Measurements from ENCODE around the gene RNF126.

Gene RNF126

GRCh38 chr19:688992-689391 is 26.0 kb upstream of the RNF126 start:
- TF ChIP-seq GATA3 (IDR thresholded peaks at IDR 0.05; ENCODE audit: low read depth, low read length) (no peak), GATA2 (IDR thresholded peaks at IDR 0.05; ENCODE audit: low read depth, low read length) (no peak)

- TF ChIP-seq GATA2 (IDR thresholded peaks at IDR 0.05; ENCODE audit: low read depth, low read length) (no peak), GATA3 (IDR thresholded peaks at IDR 0.05; ENCODE audit: low read depth, low read length) (no peak)
Measured at GRCh38 chr19:688214-688613, 25.2 kb upstream of the RNF126 start.

GRCh38 chr19:687569-688166 is 24.7 kb upstream of the RNF126 start:
- TF ChIP-seq GATA2 (IDR thresholded peaks at IDR 0.05; ENCODE audit: low read depth, low read length) (no peak), GATA3 (IDR thresholded peaks at IDR 0.05; ENCODE audit: low read depth, low read length) (no peak)

- TF ChIP-seq GATA3 (IDR thresholded peaks at IDR 0.05; ENCODE audit: low read depth, low read length) (no peak), GATA2 (IDR thresholded peaks at IDR 0.05; ENCODE audit: low read depth, low read length) (no peak)
Measured at GRCh38 chr19:686589-687297, 23.7 kb upstream of the RNF126 start.

- TF ChIP-seq GATA3 (IDR thresholded peaks at IDR 0.05; ENCODE audit: low read depth, low read length), result no peak
- TF ChIP-seq GATA2 (IDR thresholded peaks at IDR 0.05; ENCODE audit: low read depth, low read length), result no peak
Measured at GRCh38 chr19:685454-685931, 22.5 kb upstream of the RNF126 start.

- no peak for TF ChIP-seq GATA2 (IDR thresholded peaks at IDR 0.05; ENCODE audit: low read depth, low read length)
- no peak for TF ChIP-seq GATA3 (IDR thresholded peaks at IDR 0.05; ENCODE audit: low read depth, low read length)
Measured at GRCh38 chr19:682678-683320, 19.8 kb upstream of the RNF126 start.

GRCh38 chr19:681029-682019 is 18.3 kb upstream of the RNF126 start:
- no peak for TF ChIP-seq GATA2 (IDR thresholded peaks at IDR 0.05; ENCODE audit: low read depth, low read length)
- TF ChIP-seq GATA3 (IDR thresholded peaks at IDR 0.05; ENCODE audit: low read depth, low read length), result no peak

GRCh38 chr19:680287-681028 is 17.4 kb upstream of the RNF126 start:
- TF ChIP-seq GATA3 (IDR thresholded peaks at IDR 0.05; ENCODE audit: low read depth, low read length) (no peak), GATA2 (IDR thresholded peaks at IDR 0.05; ENCODE audit: low read depth, low read length) (no peak)

- TF ChIP-seq GATA2 (IDR thresholded peaks at IDR 0.05; ENCODE audit: low read depth, low read length), result no peak
- TF ChIP-seq GATA3 (IDR thresholded peaks at IDR 0.05; ENCODE audit: low read depth, low read length), result no peak
Measured at GRCh38 chr19:679418-680286, 16.6 kb upstream of the RNF126 start.

GRCh38 chr19:678791-679388 is 15.9 kb upstream of the RNF126 start:
- TF ChIP-seq GATA3 (IDR thresholded peaks at IDR 0.05; ENCODE audit: low read depth, low read length) (no peak), GATA2 (IDR thresholded peaks at IDR 0.05; ENCODE audit: low read depth, low read length) (no peak)

GRCh38 chr19:677601-678436 is 14.8 kb upstream of the RNF126 start:
- TF ChIP-seq GATA2 (IDR thresholded peaks at IDR 0.05; ENCODE audit: low read depth, low read length) (no peak), GATA3 (IDR thresholded peaks at IDR 0.05; ENCODE audit: low read depth, low read length) (no peak)

Data from SH-SY5Y (cell line).